ENCODE data around the gene GCNT4. TPM values are rescaled to one million over a fixed set of nuclear protein-coding genes. Genes with fewer than 3 reads are reported as not detected.

GCNT4 gene
- total RNA-seq, 5 donors from 2014 or later (not counting 1 experiment from before 2014, with no cell fraction given) = 7.1 to 17.5 (median 11.5) TPM

- peak in 1 of 4 experiments; percentile 0 for ATAC-seq (replicated peaks in 1 of 4)
- H3K9me3 Mint-ChIP-seq = no peaks in the 10 kb centered on the region
- peak overlapping the region; percentile 96 to 97 for H3K27ac Mint-ChIP-seq
- Histone ChIP-seq H3K4me3 (ENCODE audit: control insufficient read depth in 1 of 2, extremely low read depth in 1 of 2, low read length in 1 of 2) (peak overlapping the region; percentile 71 to 97), H3K36me3 (ENCODE audit: control insufficient read depth in 2 of 2, extremely low read depth in 1 of 2, insufficient read depth in 1 of 2, low read length in 1 of 2) (no peaks in the 10 kb centered on the region), H3K27ac (ENCODE audit: low read length) (peak overlapping the region; percentile 80), H3K9me3 (no peaks in the 10 kb centered on the region), H3K4me1 (ENCODE audit: control insufficient read depth in 1 of 2, extremely low read depth in 1 of 2, insufficient read depth in 2 of 2, low read length in 2 of 2) (peaks cover 60 to 78% of the 10 kb centered on the region in 2 experiments), H3K27me3 (replicated peaks in 1 of 2; ENCODE audit: control insufficient read depth in 2 of 2, extremely low read depth in 1 of 2, insufficient read depth in 2 of 2, low read length in 1 of 2) (peaks cover 0 to 14% of the 10 kb centered on the region in 2 experiments)
- DNase-seq = peak in 3 of 35 experiments; percentile 15 to 26 (median 20)
- peaks cover 79 to 86% (median 85%) of the 10 kb centered on the region in 3 donors for H3K4me1 Mint-ChIP-seq
- no peaks in the 10 kb centered on the region for H3K36me3 Mint-ChIP-seq
- peak overlapping the region; percentile 87 to 91 (median 89) for H3K4me3 Mint-ChIP-seq
- peaks cover 0 to 13% of the 10 kb centered on the region in 2 donors for H3K27me3 Mint-ChIP-seq
- ChIA-PET POLR2A (interaction anchor here (0.6 to 1.3 kb wide), 8 partner anchors 12 to 283 kb away, joined by 3 to 5 read pairs (median 3); partner anchors contain the start of gene HMGCR (in 1 of the 2)), CTCF (interaction anchor here (0.6 to 1.3 kb wide), 6 partner anchors 35 to 282 kb away, joined by 3 to 10 read pairs (median 4); partner anchors contain the start of genes ANKRD31 (in 1 of the 2) and HMGCR (in 1 of the 2))
- WGBS (ENCODE audit: insufficient coverage) = 25% methylated on average over 22 of the region's 28 CpGs
Measured at GRCh38 chr5:75054134-75054930, 2.0 kb upstream of the GCNT4 start.

GRCh38 chr5:75053304-75054133 is 1.2 kb upstream of the GCNT4 start:
- ChIA-PET POLR2A (interaction anchor here (0.6 to 1.3 kb wide), 7 partner anchors 11 to 284 kb away, joined by 3 to 5 read pairs (median 3); partner anchors contain the start of gene HMGCR (in 1 of the 2)), CTCF (interaction anchor here (0.7 to 1.3 kb wide), 6 partner anchors 36 to 283 kb away, joined by 3 to 6 read pairs (median 4); partner anchors contain the start of genes ANKRD31 (in 1 of the 2) and HMGCR (in 1 of the 2))
- Mint-ChIP-seq H3K9me3 (no peaks in the 10 kb centered on the region), H3K27ac (peak overlapping the region; percentile 96 to 97), H3K4me3 (peak overlapping the region; percentile 87 to 91 (median 89)), H3K27me3 (peaks cover 0 to 13% of the 10 kb centered on the region in 2 donors), H3K36me3 (no peaks in the 10 kb centered on the region), H3K4me1 (peaks cover 79 to 85% (median 83%) of the 10 kb centered on the region in 3 donors)
- peaks cover 58 to 76% of the 10 kb centered on the region in 2 experiments for H3K4me1 ChIP-seq (ENCODE audit: control insufficient read depth in 1 of 2, extremely low read depth in 1 of 2, insufficient read depth in 2 of 2, low read length in 2 of 2)
- no peaks in the 10 kb centered on the region for H3K9me3 ChIP-seq
- WGBS (ENCODE audit: insufficient coverage) = under 1% methylated on average over 95 of the region's 95 CpGs
- peaks cover 0 to 14% of the 10 kb centered on the region in 2 experiments for H3K27me3 ChIP-seq (replicated peaks in 1 of 2; ENCODE audit: control insufficient read depth in 2 of 2, extremely low read depth in 1 of 2, insufficient read depth in 2 of 2, low read length in 1 of 2)
- no peaks in the 10 kb centered on the region for H3K36me3 ChIP-seq (ENCODE audit: control insufficient read depth in 2 of 2, extremely low read depth in 1 of 2, insufficient read depth in 1 of 2, low read length in 1 of 2)
- peak overlapping the region; percentile 80 for H3K27ac ChIP-seq (ENCODE audit: low read length)
- H3K4me3 ChIP-seq (ENCODE audit: control insufficient read depth in 1 of 2, extremely low read depth in 1 of 2, low read length in 1 of 2) = peak overlapping the region; percentile 71 to 97
- DNase-seq = peak; percentile 39 to 77 (median 55)
- peak; percentile 44 to 54 (median 46) for ATAC-seq (replicated peaks in 1 of 4)

GRCh38 chr5:75053054-75053303 is 621 bp upstream of the GCNT4 start:
- no peaks in the 10 kb centered on the region for H3K36me3 ChIP-seq (ENCODE audit: control insufficient read depth in 2 of 2, extremely low read depth in 1 of 2, insufficient read depth in 1 of 2, low read length in 1 of 2)
- Mint-ChIP-seq H3K9me3 (no peaks in the 10 kb centered on the region), H3K27ac (no peak overlapping the region), H3K36me3 (no peaks in the 10 kb centered on the region), H3K4me3 (peak overlapping the region; percentile 76 to 87 (median 79)), H3K27me3 (peaks cover 0 to 13% of the 10 kb centered on the region in 2 donors), H3K4me1 (peaks cover 79 to 85% (median 83%) of the 10 kb centered on the region in 3 donors)
- peaks cover 0 to 14% of the 10 kb centered on the region in 2 experiments for H3K27me3 ChIP-seq (replicated peaks in 1 of 2; ENCODE audit: control insufficient read depth in 2 of 2, extremely low read depth in 1 of 2, insufficient read depth in 2 of 2, low read length in 1 of 2)
- H3K4me3 ChIP-seq (ENCODE audit: control insufficient read depth in 1 of 2, extremely low read depth in 1 of 2, low read length in 1 of 2) = peak overlapping the region; percentile 71 to 97
- ChIA-PET POLR2A (no interaction called here), CTCF (interaction anchor here in 1 of 2 donors (0.8 to 1.3 kb wide), 2 partner anchors 75 to 183 kb away, joined by 3 to 6 read pairs; partner anchors contain the start of gene ANKRD31)
- DNase-seq (peak in 6 of 35 experiments; percentile 17 to 66 (median 21)), ATAC-seq (replicated peaks in 1 of 4) (peak in 3 of 4 experiments; percentile 39 to 45 (median 43))
- H3K4me1 ChIP-seq (ENCODE audit: control insufficient read depth in 1 of 2, extremely low read depth in 1 of 2, insufficient read depth in 2 of 2, low read length in 2 of 2) = peaks cover 58 to 76% of the 10 kb centered on the region in 2 experiments
- no peaks in the 10 kb centered on the region for H3K9me3 ChIP-seq
- H3K27ac ChIP-seq (ENCODE audit: low read length) = peak overlapping the region; percentile 80
- under 1% methylated on average over 38 of the region's 40 CpGs for WGBS (ENCODE audit: insufficient coverage)

GRCh38 chr5:75051217-75051751 is 1.1 kb downstream of the GCNT4 start:
- ChIA-PET POLR2A (interaction anchor here in 1 of 2 donors (0.6 kb wide), 1 partner anchor 384 kb away, joined by 4 read pairs; no protein-coding TSS in a partner anchor), CTCF (interaction anchor here (0.6 to 1.6 kb wide), 7 partner anchors 9 to 900 kb away, joined by 3 to 9 read pairs (median 3); no protein-coding TSS in a partner anchor)
- H3K27ac Mint-ChIP-seq = peak overlapping the region; percentile 91 to 98
- peaks cover 0 to 14% of the 10 kb centered on the region in 2 experiments for H3K27me3 ChIP-seq (replicated peaks in 1 of 2; ENCODE audit: control insufficient read depth in 2 of 2, extremely low read depth in 1 of 2, insufficient read depth in 2 of 2, low read length in 1 of 2)
- no peaks in the 10 kb centered on the region for H3K9me3 ChIP-seq
- H3K36me3 Mint-ChIP-seq = peaks cover 9% of the 10 kb centered on the region
- peaks cover 78 to 85% (median 81%) of the 10 kb centered on the region in 3 donors for H3K4me1 Mint-ChIP-seq
- H3K9me3 Mint-ChIP-seq = no peaks in the 10 kb centered on the region
- peak overlapping the region; percentile 70 to 97 for H3K4me3 ChIP-seq (ENCODE audit: control insufficient read depth in 1 of 2, extremely low read depth in 1 of 2, low read length in 1 of 2)
- peak; percentile 10 to 48 (median 20) for ATAC-seq (replicated peaks in 1 of 4)
- peak in 31 of 35 experiments; percentile 8 to 69 (median 32) for DNase-seq
- WGBS (ENCODE audit: insufficient coverage) = 37% methylated on average over 7 of the region's 7 CpGs
- peak overlapping the region; percentile 61 for H3K27ac ChIP-seq (ENCODE audit: low read length)
- H3K27me3 Mint-ChIP-seq = peaks cover 0 to 13% of the 10 kb centered on the region in 2 donors
- peaks cover 43 to 63% of the 10 kb centered on the region in 2 experiments for H3K4me1 ChIP-seq (ENCODE audit: control insufficient read depth in 1 of 2, extremely low read depth in 1 of 2, insufficient read depth in 2 of 2, low read length in 2 of 2)
- peak overlapping the region; percentile 87 to 96 (median 94) for H3K4me3 Mint-ChIP-seq
- H3K36me3 ChIP-seq (ENCODE audit: control insufficient read depth in 2 of 2, extremely low read depth in 1 of 2, insufficient read depth in 1 of 2, low read length in 1 of 2) = peaks cover 0 to 7% of the 10 kb centered on the region in 2 donors

- Mint-ChIP-seq H3K27me3 (peaks cover 0 to 7% of the 10 kb centered on the region in 2 donors), H3K36me3 (peaks cover 17% of the 10 kb centered on the region), H3K4me1 (peaks cover 77 to 84% (median 81%) of the 10 kb centered on the region in 3 donors), H3K4me3 (peak overlapping the region; percentile 87 to 96 (median 94)), H3K27ac (peak overlapping the region; percentile 91 to 98), H3K9me3 (no peaks in the 10 kb centered on the region)
- peak in 12 of 35 experiments; percentile 14 to 43 (median 24) for DNase-seq
- POLR2A ChIA-PET = interaction anchor here (0.6 to 1.5 kb wide), 2 partner anchors 9 to 385 kb away, joined by 3 to 4 read pairs; no protein-coding TSS in a partner anchor
- H3K27me3 ChIP-seq (replicated peaks in 1 of 2; ENCODE audit: control insufficient read depth in 2 of 2, extremely low read depth in 1 of 2, insufficient read depth in 2 of 2, low read length in 1 of 2) = peaks cover 0 to 14% of the 10 kb centered on the region in 2 experiments
- 77% methylated on average over 10 of the region's 11 CpGs for WGBS (ENCODE audit: insufficient coverage)
- H3K9me3 ChIP-seq = no peaks in the 10 kb centered on the region
- CTCF ChIA-PET = interaction anchor here (0.6 to 2.3 kb wide), 33 partner anchors 8 to 1590 kb away, joined by 3 to 24 read pairs (median 3); partner anchors contain the start of genes ANKRD31 (in 2 of the 2), GFM2 (in 1 of the 2), HMGCR (in 1 of the 2) and NSA2 (in 1 of the 2)
- peaks cover 35 to 56% of the 10 kb centered on the region in 2 experiments for H3K4me1 ChIP-seq (ENCODE audit: control insufficient read depth in 1 of 2, extremely low read depth in 1 of 2, insufficient read depth in 2 of 2, low read length in 2 of 2)
- no peak for ATAC-seq (replicated peaks in 1 of 4)
- peaks cover 0 to 16% of the 10 kb centered on the region in 2 donors for H3K36me3 ChIP-seq (ENCODE audit: control insufficient read depth in 2 of 2, extremely low read depth in 1 of 2, insufficient read depth in 1 of 2, low read length in 1 of 2)
- H3K27ac ChIP-seq (ENCODE audit: low read length) = no peak overlapping the region
- peak overlapping the region; percentile 70 to 97 for H3K4me3 ChIP-seq (ENCODE audit: control insufficient read depth in 1 of 2, extremely low read depth in 1 of 2, low read length in 1 of 2)
Measured at GRCh38 chr5:75050415-75050814, 1.9 kb downstream of the GCNT4 start.

All from T-cell (primary cell).